CD4-positive, alpha-beta T cell treated with Interleukin-6 for 4 hours (primary cell): ENCODE measurements around the gene MYLK.

Experiments
- DNase-seq: peaks from one replicate; pipeline ENCODE4 v3.0.0-alpha.2; 2020; ENCODE audit warnings: mixed read lengths

MYLK gene

GRCh38 chr3:123790254-123791072 lies 93.7 kb downstream of the MYLK start:
- no peak for DNase-seq

- DNase-seq = no peak
Measured at GRCh38 chr3:123789760-123790159, 94.4 kb downstream of the MYLK start.

- DNase-seq = no peak
Measured at GRCh38 chr3:123789160-123789559, 95.0 kb downstream of the MYLK start.

GRCh38 chr3:123788710-123789109 lies 95.4 kb downstream of the MYLK start:
- no peak for DNase-seq

- DNase-seq = no peak
Measured at GRCh38 chr3:123787133-123787532, 97.0 kb downstream of the MYLK start.

GRCh38 chr3:123785602-123786001 lies 98.5 kb downstream of the MYLK start:
- DNase-seq = no peak

GRCh38 chr3:123783811-123784210 lies 100.3 kb downstream of the MYLK start:
- no peak for DNase-seq

GRCh38 chr3:123783050-123783689 lies 101.0 kb downstream of the MYLK start:
- no peak for DNase-seq

- DNase-seq = no peak
Measured at GRCh38 chr3:123782488-123782887, 101.6 kb downstream of the MYLK start.

GRCh38 chr3:123781571-123782275 lies 102.4 kb downstream of the MYLK start:
- no peak for DNase-seq

GRCh38 chr3:123781138-123781537 lies 103.0 kb downstream of the MYLK start:
- DNase-seq = no peak

- DNase-seq = no peak
Measured at GRCh38 chr3:123780656-123781055, 103.5 kb downstream of the MYLK start.

GRCh38 chr3:123779655-123780231 lies 104.4 kb downstream of the MYLK start:
- no peak for DNase-seq

GRCh38 chr3:123778991-123779622 lies 105.0 kb downstream of the MYLK start:
- DNase-seq = no peak

GRCh38 chr3:123778525-123778924 lies 105.6 kb downstream of the MYLK start:
- no peak for DNase-seq

- no peak for DNase-seq
Measured at GRCh38 chr3:123776071-123776782, 107.9 kb downstream of the MYLK start.

GRCh38 chr3:123774474-123774873 lies 109.7 kb downstream of the MYLK start:
- DNase-seq = no peak

GRCh38 chr3:123773681-123774431 lies 110.3 kb downstream of the MYLK start:
- no peak for DNase-seq

GRCh38 chr3:123769356-123769743 lies 114.8 kb downstream of the MYLK start:
- DNase-seq = no peak

- DNase-seq = no peak
Measured at GRCh38 chr3:123768480-123769355, 115.4 kb downstream of the MYLK start.
